Memory B cell (primary cell): Measurements from ENCODE around the gene CHFR.
"Not testable (repeated sequence)": the region's sequence is repeated elsewhere in the genome, so short reads cannot be mapped to it uniquely, and the experiment has no call there.

Experiments
- ATAC-seq: fragments of 150-1000 bp; cut with Tn5 transposase; 2 replicates; pipeline ENCODE4 v1.10.0; 2021; ENCODE audit warnings: low read depth, mild to moderate bottlenecking, moderate library complexity
- DNase-seq, 2 donors: peaks; one replicate each; pipeline ENCODE4 v3.0.0; 2022; ENCODE audit warnings: low spot score in 2 of 2
- H3K27ac Mint-ChIP-seq: one replicate; pipeline ENCODE4 v1.8.0; 2022; ENCODE audit warnings: mild to moderate bottlenecking, moderate library complexity, mixed read lengths
- H3K27me3 Mint-ChIP-seq: one replicate; pipeline ENCODE4 v1.8.0; 2022; ENCODE audit warnings: mixed read lengths
- H3K36me3 Mint-ChIP-seq: one replicate; pipeline ENCODE4 v1.8.0; 2022; ENCODE audit warnings: mild to moderate bottlenecking, mixed read lengths
- H3K4me1 Mint-ChIP-seq: one replicate; pipeline ENCODE4 v1.8.0; 2022; ENCODE audit warnings: mixed read lengths
- H3K4me3 Mint-ChIP-seq: one replicate; pipeline ENCODE4 v1.8.0; 2022; ENCODE audit warnings: mild to moderate bottlenecking, moderate library complexity, mixed read lengths
- H3K9me3 Mint-ChIP-seq: one replicate; pipeline ENCODE4 v1.8.0; 2022; ENCODE audit warnings: mixed read lengths

CHFR gene

GRCh38 chr12:132907216-132907615, 19.8 kb upstream of the CHFR start:
- DNase-seq (no peak), ATAC-seq (no peak)
- peaks cover 5% of the 10 kb centered on the region for H3K4me1 Mint-ChIP-seq
- peaks cover 6% of the 10 kb centered on the region for H3K9me3 Mint-ChIP-seq
- H3K4me3 Mint-ChIP-seq = peak overlapping the region; percentile 15
- H3K27me3 Mint-ChIP-seq = no peaks in the 10 kb centered on the region
- H3K27ac Mint-ChIP-seq = no peak overlapping the region
- peaks cover 7% of the 10 kb centered on the region for H3K36me3 Mint-ChIP-seq

GRCh38 chr12:132904718-132905328, 17.4 kb upstream of the CHFR start:
- DNase-seq (peak; percentile 79 to 81), ATAC-seq (peak; percentile 8)
- H3K4me1 Mint-ChIP-seq = peaks cover 2% of the 10 kb centered on the region
- no peaks in the 10 kb centered on the region for H3K27me3 Mint-ChIP-seq
- H3K36me3 Mint-ChIP-seq = peaks cover 1% of the 10 kb centered on the region
- H3K27ac Mint-ChIP-seq = peak overlapping the region; percentile 41
- peaks cover 1% of the 10 kb centered on the region for H3K9me3 Mint-ChIP-seq
- peak overlapping the region; percentile 51 for H3K4me3 Mint-ChIP-seq

- Mint-ChIP-seq H3K9me3 (no peaks in the 10 kb centered on the region), H3K4me1 (no peaks in the 10 kb centered on the region), H3K36me3 (peaks cover 1% of the 10 kb centered on the region), H3K27ac (no peak overlapping the region), H3K27me3 (no peaks in the 10 kb centered on the region), H3K4me3 (no peak overlapping the region)
- ATAC-seq = no peak
- DNase-seq = no peak
These were observed 11.6 kb upstream of the CHFR start for GRCh38 chr12:132899033-132899432.

- H3K27ac Mint-ChIP-seq = peak overlapping the region; percentile 100
- peak overlapping the region; percentile 32 for H3K4me3 Mint-ChIP-seq
- peaks cover 10% of the 10 kb centered on the region for H3K4me1 Mint-ChIP-seq
- H3K27me3 Mint-ChIP-seq = no peaks in the 10 kb centered on the region
- no peak for DNase-seq
- H3K36me3 Mint-ChIP-seq = peaks cover 19% of the 10 kb centered on the region
- peaks cover 9% of the 10 kb centered on the region for H3K9me3 Mint-ChIP-seq
- ATAC-seq = no peak
These were observed 1.4 kb upstream of the CHFR start for GRCh38 chr12:132888852-132889251.

GRCh38 chr12:132886529-132887477, 602 bp downstream of the CHFR start:
- Mint-ChIP-seq H3K9me3 (peaks cover 9% of the 10 kb centered on the region), H3K4me3 (peak overlapping the region; percentile 85), H3K4me1 (peaks cover 13% of the 10 kb centered on the region), H3K27ac (peak overlapping the region; percentile 100), H3K27me3 (no peaks in the 10 kb centered on the region), H3K36me3 (peaks cover 24% of the 10 kb centered on the region)
- DNase-seq (no peak), ATAC-seq (no peak)

DNA sequence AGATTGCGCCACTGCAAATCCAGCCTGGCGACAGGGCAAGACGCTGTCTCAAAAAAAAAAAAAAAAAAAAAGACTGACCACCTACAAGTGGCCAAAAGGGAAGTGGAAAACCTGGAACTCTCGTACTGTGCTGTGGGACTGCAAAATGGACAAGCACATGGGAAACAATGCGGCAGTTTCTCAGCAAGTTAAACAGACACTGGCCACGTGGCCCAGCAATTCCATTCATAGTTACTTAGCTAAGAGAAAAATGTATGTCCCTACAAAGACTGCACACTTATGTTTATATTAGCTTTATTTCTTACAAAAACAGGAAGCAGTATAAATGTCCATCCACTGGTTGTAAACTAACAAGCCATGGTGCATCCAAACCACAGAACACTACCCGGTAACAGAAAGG, 5.6 kb downstream of the CHFR start:
- Mint-ChIP-seq H3K4me3 (no peak overlapping the region), H3K27ac (no peak overlapping the region), H3K9me3 (no peaks in the 10 kb centered on the region), H3K27me3 (no peaks in the 10 kb centered on the region), H3K36me3 (peaks cover 24% of the 10 kb centered on the region), H3K4me1 (peaks cover 6% of the 10 kb centered on the region)
- DNase-seq (no peak), ATAC-seq (no peak)

GRCh38 chr12:132874620-132875019, 12.8 kb downstream of the CHFR start:
- H3K27me3 Mint-ChIP-seq, H3K4me3 Mint-ChIP-seq, H3K27ac Mint-ChIP-seq, H3K9me3 Mint-ChIP-seq, DNase-seq, H3K4me1 Mint-ChIP-seq, ATAC-seq: not testable (repeated sequence)
- H3K36me3 Mint-ChIP-seq = peaks cover 24% of the 10 kb centered on the region

- no peak overlapping the region for H3K27ac Mint-ChIP-seq
- no peaks in the 10 kb centered on the region for H3K27me3 Mint-ChIP-seq
- H3K4me3 Mint-ChIP-seq = no peak overlapping the region
- ATAC-seq = no peak
- peaks cover 7% of the 10 kb centered on the region for H3K4me1 Mint-ChIP-seq
- no peaks in the 10 kb centered on the region for H3K9me3 Mint-ChIP-seq
- peaks cover 26% of the 10 kb centered on the region for H3K36me3 Mint-ChIP-seq
- no peak for DNase-seq
These were observed 13.2 kb downstream of the CHFR start for GRCh38 chr12:132874175-132874574.

GRCh38 chr12:132873724-132874123, 13.7 kb downstream of the CHFR start:
- ATAC-seq = no peak

GRCh38 chr12:132872975-132873421, 14.4 kb downstream of the CHFR start:
- Mint-ChIP-seq H3K9me3 (no peaks in the 10 kb centered on the region), H3K36me3 (peaks cover 29% of the 10 kb centered on the region), H3K4me3 (peak overlapping the region; percentile 47), H3K27ac (peak overlapping the region; percentile 58), H3K4me1 (peaks cover 7% of the 10 kb centered on the region), H3K27me3 (no peaks in the 10 kb centered on the region)
- no peak for DNase-seq
- ATAC-seq = peak; percentile 56

More at GRCh38 chr12:132873724-132874123, 13.7 kb downstream of the CHFR start:
- Mint-ChIP-seq H3K4me1 (peaks cover 7% of the 10 kb centered on the region), H3K27ac (no peak overlapping the region), H3K9me3 (no peaks in the 10 kb centered on the region), H3K4me3 (no peak overlapping the region), H3K27me3 (no peaks in the 10 kb centered on the region), H3K36me3 (peaks cover 25% of the 10 kb centered on the region)
- no peak for DNase-seq

DNA sequence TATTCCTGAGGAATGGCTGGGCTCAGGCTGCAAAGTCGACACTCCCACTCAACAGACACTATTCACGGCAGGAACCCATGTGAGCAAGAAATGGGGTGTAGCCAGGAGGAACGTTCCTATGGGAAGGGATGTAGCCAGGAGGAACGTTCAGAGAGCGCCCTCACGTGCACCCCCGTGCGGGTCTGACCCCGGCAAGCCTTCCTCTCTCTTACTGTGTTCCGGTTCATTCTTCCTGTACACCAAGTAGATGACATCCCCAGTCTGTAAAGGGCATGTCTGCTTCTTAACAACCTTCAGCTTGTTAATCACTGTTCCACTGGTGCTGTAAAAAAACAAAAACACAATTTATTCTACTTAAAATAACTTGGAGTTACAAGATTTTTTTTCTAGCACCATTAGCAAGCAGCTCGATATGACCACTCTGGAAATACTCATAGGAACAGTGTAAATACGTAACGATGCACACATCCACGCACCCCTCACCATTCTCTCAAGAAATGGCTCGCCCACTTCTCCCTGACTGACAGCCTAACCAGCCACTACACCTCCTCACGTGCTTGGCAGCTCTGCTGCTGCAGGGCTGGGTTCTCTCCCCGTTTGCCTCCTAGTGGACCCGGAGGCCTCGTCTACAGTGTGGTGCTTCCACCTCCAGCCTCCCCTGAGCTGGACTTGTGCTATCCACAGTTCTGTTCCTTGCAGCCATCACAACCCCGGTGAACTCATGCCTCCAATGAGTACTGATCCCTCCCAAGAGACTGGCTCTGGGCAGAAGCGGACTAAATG, 15.1 kb downstream of the CHFR start:
- Mint-ChIP-seq H3K9me3 (no peaks in the 10 kb centered on the region), H3K36me3 (peaks cover 29% of the 10 kb centered on the region), H3K27ac (no peak overlapping the region), H3K4me1 (peaks cover 7% of the 10 kb centered on the region), H3K27me3 (no peaks in the 10 kb centered on the region), H3K4me3 (no peak overlapping the region)
- DNase-seq (no peak), ATAC-seq (no peak)

DNA sequence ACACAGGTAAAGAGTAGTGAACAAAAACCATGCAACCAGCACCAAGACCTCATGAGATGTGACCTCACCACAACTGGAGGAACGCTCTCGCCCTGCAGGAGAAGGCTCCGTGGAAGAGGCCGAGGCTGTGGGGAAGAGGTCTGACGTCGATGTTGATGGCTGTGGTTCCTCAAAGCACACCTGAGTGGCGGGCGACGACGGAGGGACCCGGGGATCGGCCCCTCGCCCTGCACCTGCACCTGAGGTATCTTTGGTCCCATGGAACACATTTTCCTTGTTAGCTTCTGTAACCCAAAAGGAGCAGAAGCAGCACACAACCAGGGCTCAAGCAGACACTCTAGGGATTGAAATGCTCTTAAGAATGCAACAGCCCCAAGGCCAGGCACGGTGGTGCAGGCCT, 17.9 kb downstream of the CHFR start:
- Mint-ChIP-seq H3K4me3 (no peak overlapping the region), H3K36me3 (peaks cover 26% of the 10 kb centered on the region), H3K27ac (no peak overlapping the region), H3K9me3 (no peaks in the 10 kb centered on the region), H3K4me1 (peaks cover 7% of the 10 kb centered on the region), H3K27me3 (no peaks in the 10 kb centered on the region)
- ATAC-seq (no peak), DNase-seq (no peak)

GRCh38 chr12:132866251-132866828, 21.1 kb downstream of the CHFR start:
- ATAC-seq = no peak
- no peak overlapping the region for H3K4me3 Mint-ChIP-seq
- no peak overlapping the region for H3K27ac Mint-ChIP-seq
- no peaks in the 10 kb centered on the region for H3K27me3 Mint-ChIP-seq
- DNase-seq = no peak
- peaks cover 22% of the 10 kb centered on the region for H3K36me3 Mint-ChIP-seq
- H3K4me1 Mint-ChIP-seq = no peaks in the 10 kb centered on the region
- H3K9me3 Mint-ChIP-seq = no peaks in the 10 kb centered on the region
